Glomerular endothelial cell (primary cell): Measurements from ENCODE around the gene ATF7. TPM values are rescaled to one million over a fixed set of nuclear protein-coding genes. Genes with fewer than 3 reads are reported as not detected.
A peak's percentile ranks its signal among the peaks of the same experiment; 100 is the strongest.
"Not testable (repeated sequence)": the region's sequence is repeated elsewhere in the genome, so short reads cannot be mapped to it uniquely, and the experiment has no call there.

Experiments
- DNase-seq: peaks from one replicate; pipeline ENCODE4 v3.0.0-alpha.2; 2011; ENCODE audit warnings: low read depth, low spot score; ENCODE audit errors: extremely low read depth
- total RNA-seq: library from RNA; depleted of rRNA; stranded (reverse); fragments of >200 nt; gene quantifications from 2 replicates; pipeline ENCODE4 v1.2.3, GENCODE V29; 2015

ATF7 gene
- total RNA-seq, 1 donor from 2014 or later, result 32.4 TPM

DNA sequence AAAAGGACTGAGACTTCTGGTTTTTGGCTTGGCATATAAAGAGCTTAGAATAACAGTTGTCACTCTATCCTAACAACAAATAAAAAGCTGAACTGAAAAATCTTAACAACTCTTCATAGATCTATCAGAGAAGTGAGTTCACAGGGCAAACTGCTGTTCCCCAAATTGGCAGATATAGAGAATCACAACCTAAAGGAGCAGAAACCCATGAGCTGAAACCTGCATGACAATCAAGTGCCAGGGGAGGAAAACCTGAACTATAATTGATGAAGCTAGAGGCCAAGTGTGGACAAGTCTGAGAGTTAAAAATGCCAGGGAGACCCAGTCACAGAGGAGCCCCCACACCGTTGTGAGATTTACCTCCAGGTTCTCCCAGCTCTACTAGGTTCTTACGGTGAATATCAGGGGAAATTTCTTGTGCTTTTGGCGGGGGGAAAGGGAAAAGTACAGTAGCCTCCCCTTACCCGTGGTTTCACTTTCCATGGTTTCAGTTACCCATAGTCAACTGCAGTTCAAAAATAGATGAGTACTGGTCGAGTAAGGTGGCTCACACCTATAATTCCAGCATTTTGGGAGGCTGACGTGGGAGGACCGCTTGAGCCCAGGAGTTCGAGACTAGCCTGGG, 53.9 kb downstream of the ATF7 start:
- no peak for DNase-seq

DNA sequence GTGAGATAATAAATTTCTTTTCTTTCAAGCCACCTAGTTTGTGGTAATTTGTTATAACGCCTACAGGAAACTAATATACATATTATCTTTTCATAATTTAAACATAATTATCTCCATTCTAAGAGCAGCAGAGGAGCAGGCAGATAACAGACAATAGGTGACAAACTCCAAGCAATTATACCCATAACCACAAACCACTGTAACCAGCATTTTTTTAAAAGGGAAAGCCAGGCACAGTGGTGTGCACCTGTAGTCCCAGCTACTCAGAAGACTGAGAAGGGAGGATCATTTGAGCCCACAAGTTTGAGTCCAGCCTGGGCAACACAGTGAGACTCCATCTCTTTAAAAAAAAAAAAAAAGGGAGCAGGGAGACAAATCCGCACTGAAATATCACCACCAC, 54.9 kb downstream of the ATF7 start:
- DNase-seq, result no peak

DNA sequence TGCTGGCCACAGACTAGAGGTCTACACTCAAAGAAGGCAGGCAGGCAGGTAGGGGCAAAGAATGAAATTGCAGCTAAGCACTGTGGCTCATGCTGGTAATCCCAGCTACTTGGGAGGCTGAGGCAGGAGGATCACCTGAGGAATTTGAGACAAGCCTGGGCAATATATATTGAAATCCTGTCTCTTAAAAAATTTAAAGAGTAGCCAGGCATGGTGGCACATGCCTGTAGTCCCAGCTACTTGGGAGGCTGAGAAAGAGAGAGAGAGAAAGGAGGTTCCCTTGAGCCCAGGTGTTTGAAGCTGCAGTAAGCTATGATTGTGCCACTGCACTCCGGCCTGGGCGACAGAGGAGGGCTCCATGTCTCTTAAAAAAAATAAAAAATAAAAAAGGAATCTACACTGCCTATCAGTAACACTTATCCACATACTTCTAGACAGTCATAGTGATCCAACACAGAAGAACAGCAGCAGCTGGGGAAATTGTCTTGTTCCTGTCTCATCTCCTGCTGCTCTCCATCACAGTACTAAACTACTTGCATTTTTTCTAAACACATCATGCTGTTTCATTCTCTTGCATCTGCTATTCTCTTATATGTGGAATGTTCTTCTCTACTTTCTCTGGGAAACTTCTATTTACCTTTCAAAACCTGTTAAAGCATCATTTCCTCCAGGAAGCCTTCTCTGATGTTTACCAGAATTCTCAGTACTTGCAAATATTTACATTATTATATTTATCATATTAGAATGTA, 57.2 kb downstream of the ATF7 start:
- DNase-seq, result no peak

DNA sequence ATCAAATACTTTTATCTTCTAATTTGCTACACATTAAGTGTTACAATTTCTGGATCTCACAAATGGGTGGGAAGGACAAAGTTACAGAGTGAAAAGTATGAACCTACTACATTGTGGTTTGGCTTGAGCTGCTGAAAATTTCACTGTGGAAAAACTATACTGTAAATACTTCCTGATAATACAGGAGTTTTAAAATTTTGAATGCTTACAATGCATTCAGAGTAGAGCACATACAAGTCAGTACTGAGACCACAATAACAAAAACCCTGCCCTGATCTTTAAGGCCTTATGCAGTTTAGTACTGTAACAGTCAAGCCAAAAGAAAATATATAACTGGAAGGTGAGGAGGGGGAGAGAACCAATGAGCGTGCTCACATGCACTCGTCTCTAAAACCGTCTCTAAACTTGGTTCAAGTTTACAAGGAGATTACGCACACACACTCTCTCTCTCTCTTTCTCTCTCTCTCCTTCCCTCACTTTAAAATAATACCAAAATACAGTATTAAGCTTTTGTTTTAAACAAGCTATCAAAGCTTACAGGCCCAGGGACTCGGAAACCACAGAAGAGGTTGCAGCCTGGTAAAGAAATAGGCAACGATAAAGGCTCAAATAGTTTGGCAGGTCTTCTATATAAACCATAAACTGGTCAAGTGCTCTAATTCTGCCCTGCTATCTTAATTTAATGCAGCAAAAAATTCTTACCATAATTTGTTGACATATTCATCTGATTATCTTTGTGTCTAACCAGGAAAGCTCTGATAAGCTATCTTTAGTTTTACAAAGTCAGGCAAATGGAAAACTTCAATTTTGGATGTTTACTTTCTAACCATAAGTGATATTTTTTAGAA, 58.0 kb downstream of the ATF7 start:
- DNase-seq, result no peak

DNA sequence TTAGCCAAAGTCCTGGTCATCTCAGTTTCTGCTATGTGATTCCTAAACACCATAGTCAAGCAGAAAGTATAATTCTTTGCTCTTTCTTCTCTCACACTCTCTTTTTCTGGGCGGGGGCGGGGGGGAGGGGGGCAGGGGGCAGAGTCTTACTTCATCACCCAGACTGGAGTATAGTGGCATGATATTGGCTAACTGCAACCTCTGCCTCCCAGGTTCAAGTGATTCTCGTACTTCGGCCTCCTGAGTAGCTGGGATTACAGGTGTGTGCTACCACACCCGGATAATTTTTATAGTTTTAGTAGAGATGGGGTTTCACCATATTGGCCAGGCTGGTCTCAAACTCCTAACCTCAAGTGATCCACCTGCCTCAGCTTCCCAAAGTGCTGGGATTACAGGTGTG, 60.8 kb downstream of the ATF7 start:
- DNase-seq, result not testable (repeated sequence)

DNA sequence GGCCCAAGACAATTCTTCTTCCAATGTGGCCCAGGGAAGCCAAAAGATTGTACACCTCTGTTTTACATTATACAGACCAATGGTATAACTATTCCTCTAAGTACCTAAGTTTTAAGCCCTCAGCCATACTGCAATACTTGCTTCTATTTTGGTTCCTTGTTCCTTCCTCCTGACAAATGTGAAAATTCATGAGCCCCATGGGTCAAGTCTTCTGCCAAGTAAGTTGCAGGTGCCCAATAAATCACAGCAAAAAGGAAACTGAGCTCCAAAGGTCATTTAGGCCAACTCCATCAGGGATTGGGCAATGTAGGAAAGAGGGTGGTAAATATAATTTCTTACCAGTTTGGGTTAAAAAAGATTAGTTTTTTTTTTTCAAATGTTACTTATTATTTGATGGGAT, 61.2 kb downstream of the ATF7 start:
- no peak for DNase-seq

DNA sequence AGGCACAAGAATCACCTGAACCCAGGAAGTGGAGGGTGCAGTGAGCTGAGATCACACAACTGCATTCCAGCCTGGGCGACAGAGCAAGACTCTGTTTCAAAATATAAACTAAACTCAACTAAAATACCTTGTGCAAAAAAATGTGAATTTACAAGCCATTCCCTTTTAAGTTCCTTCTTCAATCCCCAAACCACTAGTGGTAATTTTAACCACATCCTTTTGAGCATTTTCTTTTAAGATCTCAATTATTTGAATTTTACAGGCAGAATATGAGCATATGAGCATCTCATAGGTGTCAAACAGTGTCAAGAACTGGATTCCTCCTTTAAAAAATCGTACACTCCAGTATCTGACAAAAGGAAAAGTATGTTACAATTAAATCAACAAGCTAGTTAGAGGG, 61.9 kb downstream of the ATF7 start:
- DNase-seq, result no peak

DNA sequence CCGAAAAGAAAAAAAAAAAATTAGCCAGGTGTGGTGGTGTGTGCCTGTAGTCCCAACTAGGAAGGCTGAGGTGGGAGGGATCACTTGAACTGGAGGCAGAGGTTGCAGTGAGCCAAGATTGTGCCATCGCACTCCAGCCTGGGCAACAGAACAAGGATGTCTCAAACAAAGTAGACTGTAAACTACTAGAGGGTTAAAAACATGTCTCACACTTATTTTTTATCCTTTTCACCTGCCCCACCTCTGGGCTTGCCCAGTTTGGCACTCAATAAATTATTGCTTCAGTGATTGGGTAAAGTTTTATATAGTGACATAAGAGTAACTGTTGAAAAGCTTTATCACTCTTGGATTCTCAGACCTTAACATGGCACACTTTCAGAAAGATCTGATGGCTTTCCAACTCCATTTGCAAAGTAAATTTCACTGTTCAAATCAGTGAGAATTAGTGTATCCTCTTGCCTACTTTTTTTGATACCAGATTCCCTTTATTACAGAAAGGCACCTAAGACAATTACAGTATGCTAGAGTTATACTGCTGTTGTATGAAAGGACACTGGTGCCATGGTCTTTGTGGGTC, 62.6 kb downstream of the ATF7 start:
- DNase-seq, result no peak

DNA sequence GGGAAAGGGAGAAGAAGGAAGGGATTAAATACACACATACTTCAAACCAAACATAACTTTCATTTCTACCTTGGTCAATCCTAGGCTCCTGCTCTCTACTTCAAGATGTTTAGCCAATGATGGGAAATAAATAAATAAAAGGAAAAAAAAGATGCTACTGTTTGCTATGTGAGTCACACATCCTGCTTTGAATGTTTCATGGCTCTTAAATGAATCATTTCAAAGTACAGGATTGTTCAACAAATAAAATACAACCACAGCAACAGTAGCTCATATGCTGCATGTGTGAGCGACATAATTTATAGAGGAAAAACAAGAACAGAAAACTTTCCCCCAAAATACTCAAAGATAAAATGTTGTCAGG, 64.6 kb downstream of the ATF7 start:
- peak; percentile 81 for DNase-seq

DNA sequence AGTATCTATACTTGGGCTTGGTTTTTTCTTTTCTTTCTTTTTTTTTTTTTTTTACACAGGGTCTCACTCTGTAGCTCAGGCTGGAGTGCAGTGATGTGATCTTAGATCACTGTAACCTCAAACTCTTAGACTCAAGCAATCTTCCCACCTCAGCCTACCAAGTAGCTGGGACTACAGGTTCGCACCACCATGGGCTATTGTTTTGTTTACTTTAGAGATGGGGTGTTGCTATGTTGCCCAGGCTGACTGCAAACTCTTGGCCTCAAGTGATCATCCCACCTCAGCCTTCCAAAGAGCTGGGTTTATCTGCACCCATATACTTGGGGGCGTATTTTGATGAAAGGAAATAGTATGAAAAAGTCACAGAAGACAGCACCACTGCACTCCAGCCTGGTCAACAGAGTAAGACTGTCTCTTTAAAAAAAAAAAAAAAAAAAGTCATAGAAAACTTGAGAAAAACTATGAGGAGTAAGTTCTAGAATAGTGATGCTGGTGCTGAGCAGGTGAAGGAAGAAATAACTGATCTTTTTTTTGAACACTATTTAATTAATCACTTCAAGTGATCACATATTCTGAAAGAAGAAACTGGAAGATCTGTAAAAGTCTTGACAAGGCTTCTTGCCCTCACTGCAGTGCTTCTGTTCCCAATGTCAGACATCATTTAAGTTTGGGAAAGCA, 65.1 kb downstream of the ATF7 start:
- DNase-seq, result no peak

DNA sequence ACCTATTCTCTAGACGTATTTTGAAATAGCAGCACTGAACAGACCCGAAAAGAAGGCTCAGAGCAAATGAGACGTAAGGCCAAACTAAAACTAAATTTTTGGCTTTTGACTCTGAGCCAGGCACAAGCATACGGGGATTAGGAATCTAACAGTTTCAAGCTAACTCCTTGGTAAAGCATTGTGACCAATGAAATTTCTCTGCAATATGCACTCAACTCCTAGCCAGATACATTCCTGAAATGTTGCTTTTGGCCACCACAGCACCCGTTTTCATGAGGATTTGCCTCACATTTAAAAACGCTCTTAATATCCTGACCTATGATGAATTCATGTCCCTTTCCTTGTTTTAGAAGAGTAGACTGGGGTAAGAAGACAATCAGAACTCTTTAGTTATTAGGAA, 65.8 kb downstream of the ATF7 start:
- peak; percentile 25 for DNase-seq

DNA sequence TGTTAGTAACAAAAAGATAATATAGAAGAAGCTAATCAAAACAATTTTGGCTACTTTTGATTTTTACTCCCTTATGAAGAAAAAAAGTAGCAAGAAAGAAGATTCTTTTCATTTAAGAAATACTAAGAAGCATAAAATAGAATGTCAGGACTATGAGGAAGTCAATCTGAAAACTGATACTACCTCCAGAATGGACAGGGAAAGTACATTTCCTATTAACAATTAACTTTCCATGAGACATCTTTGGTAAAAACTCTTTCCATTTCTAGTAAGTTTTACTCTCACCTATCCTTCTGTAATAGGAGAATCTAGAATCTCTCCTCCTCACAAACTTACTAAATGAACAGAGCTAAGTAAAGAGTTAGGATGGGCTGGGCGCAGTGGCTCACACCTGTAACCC, 67.6 kb downstream of the ATF7 start:
- DNase-seq, result no peak

DNA sequence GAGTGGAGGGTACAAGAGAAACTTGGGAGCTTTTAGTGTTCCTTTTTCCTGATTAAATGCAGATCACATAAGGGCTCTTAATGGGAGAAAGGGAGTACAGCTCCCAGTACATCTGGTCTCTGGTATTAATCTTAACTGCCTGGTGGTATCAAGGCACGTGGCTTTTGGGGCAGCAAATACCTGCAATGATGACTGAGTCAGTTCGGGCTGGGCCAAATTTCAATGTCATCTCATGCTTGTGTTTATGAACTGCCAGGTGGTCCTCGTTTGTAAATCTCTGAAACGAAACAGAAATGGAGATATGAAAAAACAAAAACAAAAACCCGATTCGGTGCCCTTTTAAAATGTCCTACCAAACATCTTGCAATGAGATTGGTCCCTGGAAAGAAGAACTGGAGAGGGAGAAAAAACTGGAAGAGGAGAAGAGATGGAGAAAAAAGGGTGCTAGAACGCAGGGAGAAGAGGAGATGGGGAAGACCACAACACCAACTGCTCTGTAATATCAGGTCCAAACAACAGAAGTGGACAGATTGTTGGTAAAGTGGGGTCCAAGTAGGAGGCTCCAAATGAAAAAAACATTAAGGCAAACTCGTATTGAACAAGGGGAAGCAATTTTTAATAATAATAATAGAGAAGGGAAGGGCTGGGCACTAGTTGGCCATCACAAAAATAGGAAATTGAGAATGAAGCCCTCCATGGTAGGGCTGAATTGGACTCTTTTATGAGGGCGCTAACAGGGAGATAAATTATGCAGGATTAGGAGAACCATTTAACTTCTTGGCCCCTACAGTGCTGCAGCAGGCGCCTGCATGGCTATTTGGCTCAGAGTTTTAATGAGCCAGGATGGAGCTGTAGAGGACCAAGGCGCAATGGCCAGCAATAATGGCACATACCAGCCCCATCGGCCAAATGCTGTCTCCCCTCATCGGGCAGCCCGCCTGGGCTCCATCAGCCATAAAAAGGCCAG, 73.5 kb downstream of the ATF7 start:
- no peak for DNase-seq

DNA sequence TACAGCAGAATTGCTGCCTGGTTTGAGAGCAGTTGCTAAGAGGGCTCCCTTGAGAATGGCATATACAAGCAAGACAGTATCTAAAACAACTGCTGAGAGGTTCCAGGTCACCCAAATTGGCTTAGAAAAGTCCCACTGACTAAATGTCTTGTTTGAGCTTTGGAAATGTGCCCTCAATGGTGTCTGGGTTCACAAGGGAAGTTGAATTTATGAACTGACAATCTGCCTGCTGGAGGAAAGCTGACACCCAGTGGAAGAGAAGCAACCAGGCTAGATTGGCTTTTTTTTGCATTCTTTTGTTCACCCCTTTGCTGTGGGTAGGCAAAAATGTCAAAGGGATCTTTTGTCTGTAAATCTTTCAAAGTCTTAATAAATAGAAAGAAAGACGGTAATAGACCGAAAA, 74.3 kb downstream of the ATF7 start:
- DNase-seq, result no peak

DNA sequence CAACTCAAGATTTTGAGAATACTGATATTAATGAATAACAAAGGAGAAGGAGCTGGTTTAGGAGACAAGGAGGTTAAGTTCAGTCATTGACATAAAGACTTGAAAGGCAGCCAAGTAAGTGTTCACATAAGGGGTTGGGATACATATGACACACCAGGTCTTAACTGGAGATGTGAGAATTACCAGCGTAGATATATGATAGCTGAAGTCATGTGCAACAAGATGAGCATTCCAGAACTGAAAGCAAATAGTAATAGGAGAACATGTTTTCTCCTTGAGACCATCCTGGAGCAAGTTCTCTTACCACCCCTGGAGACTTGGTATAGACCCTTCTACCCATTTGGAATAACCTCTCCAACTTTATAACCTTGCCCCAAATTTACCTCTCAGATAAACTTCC, 75.6 kb downstream of the ATF7 start:
- DNase-seq, result no peak

DNA sequence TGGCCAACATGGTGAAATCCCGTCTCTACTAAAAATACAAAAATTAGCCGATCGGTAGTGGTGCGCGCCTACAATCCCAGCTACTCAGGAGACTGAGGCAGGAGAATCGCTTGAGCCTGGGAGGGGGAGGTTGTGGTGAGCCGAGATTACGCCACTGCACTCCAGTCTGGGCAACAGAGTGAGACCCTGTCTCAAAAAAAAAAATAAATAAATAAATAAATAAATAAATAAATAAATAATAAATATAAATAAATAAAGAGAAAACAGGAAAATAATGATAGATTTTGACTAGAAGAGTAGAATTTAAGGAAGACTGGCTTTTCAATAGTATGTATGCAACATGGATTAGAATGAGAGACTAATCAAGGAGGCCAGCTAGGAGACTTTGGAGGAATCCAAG, 76.1 kb downstream of the ATF7 start:
- DNase-seq, result not testable (repeated sequence)

DNA sequence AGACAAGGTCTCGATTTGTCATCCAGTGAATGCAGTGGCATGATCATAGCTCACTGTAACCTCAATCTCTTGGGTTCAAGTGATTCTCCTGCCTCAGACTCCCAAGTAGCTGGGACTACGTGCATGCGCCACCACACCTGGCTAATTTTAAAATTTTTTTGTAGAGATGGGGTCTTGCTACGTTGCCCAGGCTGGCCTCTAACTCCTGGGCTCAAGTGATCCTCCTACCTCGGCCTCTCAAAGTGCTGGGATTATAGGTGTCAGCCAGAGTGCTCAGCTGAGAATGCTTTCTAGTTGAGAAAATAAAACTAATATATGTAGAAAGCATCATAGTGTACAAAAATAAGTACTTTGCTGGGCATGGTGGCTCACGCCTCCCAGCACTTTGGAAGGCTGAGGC, 77.8 kb downstream of the ATF7 start:
- DNase-seq, result not testable (repeated sequence)

DNA sequence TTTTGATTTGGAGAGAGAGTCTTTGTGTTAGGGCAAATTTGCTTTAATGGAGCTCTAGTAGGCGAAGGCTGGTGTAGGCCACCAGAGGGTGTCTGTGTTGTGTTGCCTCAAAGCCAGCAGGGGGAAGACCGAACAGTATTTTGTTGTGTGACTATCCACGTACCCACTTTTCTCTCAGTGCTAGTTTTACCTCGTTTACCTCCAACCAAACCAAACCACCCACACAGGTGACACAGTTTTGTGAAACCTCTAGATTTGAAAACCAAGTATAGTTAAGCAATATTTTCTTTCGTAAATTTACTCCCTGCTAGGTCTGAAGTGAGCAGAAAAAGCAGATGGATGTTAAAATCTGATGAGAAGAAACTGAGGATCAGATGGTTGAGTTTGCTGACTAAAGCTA, 82.6 kb downstream of the ATF7 start:
- peak; percentile 48 for DNase-seq

DNA sequence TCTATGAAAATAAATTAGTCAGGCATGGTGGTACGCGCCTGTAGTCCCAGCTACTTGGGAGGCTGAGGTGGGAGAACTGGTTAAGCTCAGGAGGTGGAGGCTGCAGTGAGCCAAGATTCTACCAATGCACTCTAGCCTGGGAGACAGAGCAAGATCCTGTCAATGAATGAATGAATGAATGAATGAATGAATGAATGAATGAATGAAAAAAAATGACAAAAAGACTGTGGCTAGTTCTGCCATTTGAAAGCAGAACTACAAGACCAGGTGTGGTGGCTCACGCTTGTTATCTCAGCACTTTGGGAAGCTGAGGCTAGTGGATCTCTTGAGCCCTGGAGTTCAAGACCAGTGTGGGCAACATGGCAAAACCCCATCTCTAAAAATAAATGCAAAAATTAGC, 86.7 kb downstream of the ATF7 start:
- no peak for DNase-seq

DNA sequence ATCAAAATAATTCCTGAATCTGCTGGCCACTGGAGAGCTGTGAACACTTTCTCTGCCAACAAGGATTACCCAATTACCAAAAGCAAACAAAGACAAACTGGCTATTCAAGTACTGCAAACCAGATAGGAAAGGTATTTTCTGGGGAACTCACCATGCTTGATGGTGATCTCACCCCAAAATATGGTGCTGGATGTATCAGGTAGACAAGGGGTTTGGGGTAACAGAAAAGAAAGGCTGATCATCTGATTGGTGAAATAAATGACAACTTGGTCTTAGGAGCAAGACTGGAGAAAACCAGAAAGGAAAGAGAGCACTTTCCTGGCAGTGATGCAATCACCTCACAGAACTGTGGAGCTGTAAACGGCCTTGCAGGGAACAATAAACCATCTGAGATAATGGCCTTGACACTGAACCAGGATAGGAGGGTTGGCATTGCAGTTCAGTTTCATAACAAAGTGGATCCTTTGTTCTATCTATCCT, 87.9 kb downstream of the ATF7 start:
- no peak for DNase-seq
